Measurements from ENCODE around the gene DPYSL3. TPM values are rescaled to one million over a fixed set of nuclear protein-coding genes. Genes with fewer than 3 reads are reported as not detected.
A peak's percentile ranks its signal among the peaks of the same experiment; 100 is the strongest.

Gene DPYSL3
- polyA plus RNA-seq, 4 donors: 2.2 to 32.0 (median 13.7) TPM

GRCh38 chr5:147460380-147460779 lies 49.5 kb downstream of the DPYSL3 start:
- H3K36me3 ChIP-seq (ENCODE audit: control insufficient read depth in 3 of 3, insufficient read depth in 2 of 3, low read depth in 1 of 3, low read length in 3 of 3): peaks cover 0 to 2% (median 0%) of the 10 kb centered on the region in 3 donors
- 67 to 82% (median 71%) methylated on average over 2 of the region's 2 CpGs for WGBS, 3 donors
- no peaks in the 10 kb centered on the region for H3K4me1 ChIP-seq (ENCODE audit: control insufficient read depth in 3 of 3, insufficient read depth in 2 of 3, low read depth in 1 of 3, low read length in 2 of 3)
- DNase-seq: no peak
- no peak overlapping the region for H3K27ac ChIP-seq (ENCODE audit: low read depth in 1 of 3, low read length in 2 of 3)
- no peak overlapping the region for H3K4me3 ChIP-seq (ENCODE audit: low read depth in 1 of 3, low read length in 3 of 3)
- peaks cover 0 to 3% of the 10 kb centered on the region in 2 donors for H3K9me3 ChIP-seq (ENCODE audit: control insufficient read depth in 2 of 2, insufficient read depth in 1 of 2, low read depth in 1 of 2, low read length in 1 of 2)
- H3K27me3 ChIP-seq (ENCODE audit: control insufficient read depth in 3 of 3, insufficient read depth in 3 of 3, low read length in 3 of 3): peaks cover 0 to 7% (median 2%) of the 10 kb centered on the region in 3 donors
- no peak for FAIRE-seq

DNA sequence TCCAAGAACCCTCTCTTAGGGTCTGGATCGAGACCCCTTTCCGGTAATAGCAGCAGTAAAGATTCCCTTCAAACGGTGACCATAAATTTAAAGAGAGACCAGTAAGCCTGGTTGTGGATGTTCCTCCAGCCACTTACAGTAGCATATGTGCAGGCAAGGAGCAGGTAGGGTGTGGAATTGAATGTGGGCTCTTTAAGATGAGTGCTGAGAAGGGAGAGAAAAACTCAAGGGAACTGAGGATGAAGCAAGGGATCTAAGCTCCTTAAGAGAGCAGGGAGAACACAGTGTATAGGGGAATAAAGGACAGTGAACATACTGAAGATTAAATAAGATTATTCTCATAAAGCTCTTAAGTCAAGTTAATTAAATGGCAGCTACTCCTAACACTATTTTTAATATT lies 51.3 kb downstream of the DPYSL3 start:
- no peak for FAIRE-seq
- 79 to 94% (median 89%) methylated on average over 3 of the region's 3 CpGs for WGBS, 3 donors
- peaks cover 0 to 3% of the 10 kb centered on the region in 2 donors for H3K9me3 ChIP-seq (ENCODE audit: control insufficient read depth in 2 of 2, insufficient read depth in 1 of 2, low read depth in 1 of 2, low read length in 1 of 2)
- peaks cover 0 to 2% (median 0%) of the 10 kb centered on the region in 3 donors for H3K36me3 ChIP-seq (ENCODE audit: control insufficient read depth in 3 of 3, insufficient read depth in 2 of 3, low read depth in 1 of 3, low read length in 3 of 3)
- no peak overlapping the region for H3K27ac ChIP-seq (ENCODE audit: low read depth in 1 of 3, low read length in 2 of 3)
- DNase-seq: no peak
- H3K27me3 ChIP-seq (ENCODE audit: control insufficient read depth in 3 of 3, insufficient read depth in 3 of 3, low read length in 3 of 3): peaks cover 0 to 22% (median 2%) of the 10 kb centered on the region in 3 donors
- no peak overlapping the region for H3K4me3 ChIP-seq (ENCODE audit: low read depth in 1 of 3, low read length in 3 of 3)
- H3K4me1 ChIP-seq (ENCODE audit: control insufficient read depth in 3 of 3, insufficient read depth in 2 of 3, low read depth in 1 of 3, low read length in 2 of 3): peaks cover 0 to 10% (median 0%) of the 10 kb centered on the region in 3 donors

- DNase-seq (no peak), FAIRE-seq (no peak)
- peaks cover 0 to 3% of the 10 kb centered on the region in 2 donors for H3K9me3 ChIP-seq (ENCODE audit: control insufficient read depth in 2 of 2, insufficient read depth in 1 of 2, low read depth in 1 of 2, low read length in 1 of 2)
- WGBS, 3 donors: 71 to 94% (median 81%) methylated on average over 1 of the region's 1 CpG
- H3K27ac ChIP-seq (ENCODE audit: low read depth in 1 of 3, low read length in 2 of 3): peak overlapping the region in 1 of 3 donors; percentile 12
- no peak overlapping the region for H3K4me3 ChIP-seq (ENCODE audit: low read depth in 1 of 3, low read length in 3 of 3)
- H3K27me3 ChIP-seq (ENCODE audit: control insufficient read depth in 3 of 3, insufficient read depth in 3 of 3, low read length in 3 of 3): peaks cover 5 to 45% (median 9%) of the 10 kb centered on the region in 3 donors
- H3K36me3 ChIP-seq (ENCODE audit: control insufficient read depth in 3 of 3, insufficient read depth in 2 of 3, low read depth in 1 of 3, low read length in 3 of 3): no peaks in the 10 kb centered on the region
- H3K4me1 ChIP-seq (ENCODE audit: control insufficient read depth in 3 of 3, insufficient read depth in 2 of 3, low read depth in 1 of 3, low read length in 2 of 3): peaks cover 0 to 10% (median 0%) of the 10 kb centered on the region in 3 donors
Measured at GRCh38 chr5:147455822-147456450, 53.9 kb downstream of the DPYSL3 start.

- H3K27me3 ChIP-seq (ENCODE audit: control insufficient read depth in 3 of 3, insufficient read depth in 3 of 3, low read length in 3 of 3): peaks cover 5 to 45% (median 8%) of the 10 kb centered on the region in 3 donors
- no peak for FAIRE-seq
- no peak for DNase-seq
- H3K36me3 ChIP-seq (ENCODE audit: control insufficient read depth in 3 of 3, insufficient read depth in 2 of 3, low read depth in 1 of 3, low read length in 3 of 3): no peaks in the 10 kb centered on the region
- H3K9me3 ChIP-seq (ENCODE audit: control insufficient read depth in 2 of 2, insufficient read depth in 1 of 2, low read depth in 1 of 2, low read length in 1 of 2): no peaks in the 10 kb centered on the region
- H3K27ac ChIP-seq (ENCODE audit: low read depth in 1 of 3, low read length in 2 of 3): peak overlapping the region in 2 of 3 donors; percentile 9 to 72
- WGBS, 3 donors: 56 to 66% (median 62%) methylated on average over 10 of the region's 10 CpGs
- no peak overlapping the region for H3K4me3 ChIP-seq (ENCODE audit: low read depth in 1 of 3, low read length in 3 of 3)
- peaks cover 0 to 10% (median 0%) of the 10 kb centered on the region in 3 donors for H3K4me1 ChIP-seq (ENCODE audit: control insufficient read depth in 3 of 3, insufficient read depth in 2 of 3, low read depth in 1 of 3, low read length in 2 of 3)
Measured at GRCh38 chr5:147454996-147455677, 54.7 kb downstream of the DPYSL3 start.

DNA sequence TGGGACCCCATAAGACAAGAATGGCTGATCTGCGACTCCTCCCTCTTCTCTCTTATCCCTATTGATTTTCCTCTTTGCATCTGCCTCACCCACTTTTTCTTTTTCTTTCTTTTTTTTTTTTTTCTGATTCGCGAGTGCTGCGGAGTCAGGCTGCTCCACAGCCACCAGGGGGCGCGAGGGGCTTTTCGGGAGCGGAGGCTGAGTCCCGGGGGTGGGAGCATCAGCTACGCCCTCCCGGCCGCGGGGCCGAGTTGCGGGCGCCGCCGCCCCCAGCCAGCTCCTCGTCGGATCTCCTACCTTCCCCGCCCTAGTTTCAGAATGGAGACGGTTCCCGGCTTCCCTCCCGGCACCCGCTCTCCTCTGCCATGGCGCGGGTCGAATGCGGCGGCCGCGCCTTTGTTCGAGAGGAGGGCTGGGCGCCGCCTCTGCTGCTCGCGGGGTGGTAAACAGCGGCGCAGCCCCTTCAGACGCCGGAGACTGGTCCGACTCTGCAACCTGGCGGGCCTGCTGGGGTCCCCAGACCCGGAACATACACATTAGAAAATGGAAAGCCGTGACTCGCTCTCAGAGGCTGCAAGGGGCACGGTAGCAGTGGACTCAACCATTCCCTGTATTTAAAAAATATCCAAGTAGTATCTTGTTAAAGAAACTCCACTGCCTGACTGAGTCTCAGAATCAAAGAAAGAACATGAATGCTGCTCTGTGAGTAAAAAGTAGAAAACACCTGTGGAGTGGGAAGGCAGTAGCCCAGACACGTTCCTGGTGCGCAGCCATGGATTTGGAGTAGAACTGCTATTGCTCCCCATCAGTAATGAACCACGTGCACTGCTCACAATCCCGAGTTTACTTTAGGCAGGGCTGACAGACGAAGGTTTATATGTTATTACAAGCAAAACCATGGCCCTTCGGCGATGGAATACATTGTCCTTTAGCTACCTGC lies 55.7 kb downstream of the DPYSL3 start:
- H3K4me3 ChIP-seq (ENCODE audit: low read depth in 1 of 3, low read length in 3 of 3): peak overlapping the region; percentile 22 to 69 (median 39)
- WGBS, 3 donors: 2 to 4% (median 3%) methylated on average over 47 to 54 of the region's 54 CpGs
- FAIRE-seq: no peak
- peaks cover 0 to 10% (median 0%) of the 10 kb centered on the region in 3 donors for H3K4me1 ChIP-seq (ENCODE audit: control insufficient read depth in 3 of 3, insufficient read depth in 2 of 3, low read depth in 1 of 3, low read length in 2 of 3)
- H3K9me3 ChIP-seq (ENCODE audit: control insufficient read depth in 2 of 2, insufficient read depth in 1 of 2, low read depth in 1 of 2, low read length in 1 of 2): no peaks in the 10 kb centered on the region
- peak; percentile 67 to 91 for DNase-seq
- H3K36me3 ChIP-seq (ENCODE audit: control insufficient read depth in 3 of 3, insufficient read depth in 2 of 3, low read depth in 1 of 3, low read length in 3 of 3): no peaks in the 10 kb centered on the region
- H3K27ac ChIP-seq (ENCODE audit: low read depth in 1 of 3, low read length in 2 of 3): peak overlapping the region in 2 of 3 donors; percentile 72 to 87
- H3K27me3 ChIP-seq (ENCODE audit: control insufficient read depth in 3 of 3, insufficient read depth in 3 of 3, low read length in 3 of 3): peaks cover 5 to 45% (median 8%) of the 10 kb centered on the region in 3 donors

GRCh38 chr5:147452165-147452811 lies 57.6 kb downstream of the DPYSL3 start:
- WGBS, 3 donors: 12 to 18% (median 17%) methylated on average over 25 of the region's 25 CpGs
- H3K9me3 ChIP-seq (ENCODE audit: control insufficient read depth in 2 of 2, insufficient read depth in 1 of 2, low read depth in 1 of 2, low read length in 1 of 2): no peaks in the 10 kb centered on the region
- H3K27me3 ChIP-seq (ENCODE audit: control insufficient read depth in 3 of 3, insufficient read depth in 3 of 3, low read length in 3 of 3): peaks cover 5 to 45% (median 8%) of the 10 kb centered on the region in 3 donors
- H3K4me3 ChIP-seq (ENCODE audit: low read depth in 1 of 3, low read length in 3 of 3): peak overlapping the region in 2 of 3 donors; percentile 39 to 69
- H3K27ac ChIP-seq (ENCODE audit: low read depth in 1 of 3, low read length in 2 of 3): no peak overlapping the region
- H3K4me1 ChIP-seq (ENCODE audit: control insufficient read depth in 3 of 3, insufficient read depth in 2 of 3, low read depth in 1 of 3, low read length in 2 of 3): peaks cover 0 to 10% (median 0%) of the 10 kb centered on the region in 3 donors
- FAIRE-seq: no peak
- DNase-seq: peak in 1 of 2 donors; percentile 6
- no peaks in the 10 kb centered on the region for H3K36me3 ChIP-seq (ENCODE audit: control insufficient read depth in 3 of 3, insufficient read depth in 2 of 3, low read depth in 1 of 3, low read length in 3 of 3)

DNA sequence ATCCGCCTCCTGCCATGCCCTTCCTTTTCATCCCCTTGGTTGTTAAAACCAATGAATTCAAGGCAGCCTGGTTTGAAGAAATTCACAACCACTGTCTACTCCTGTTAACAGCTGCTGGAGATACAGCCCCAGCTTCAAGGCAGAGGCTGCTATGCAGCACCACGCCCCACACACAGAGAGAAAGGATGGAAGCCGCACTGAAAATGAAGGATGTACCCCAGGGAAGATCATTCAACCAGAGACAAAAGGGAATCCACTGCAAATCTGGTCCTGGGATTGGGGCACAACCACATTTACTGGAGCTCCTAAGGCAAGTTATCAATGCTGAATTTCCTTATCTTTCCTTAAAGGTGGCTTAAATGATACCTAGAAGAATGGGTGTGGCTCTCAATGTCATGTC lies 58.7 kb downstream of the DPYSL3 start:
- peak overlapping the region in 1 of 3 donors; percentile 2 for H3K4me3 ChIP-seq (ENCODE audit: low read depth in 1 of 3, low read length in 3 of 3)
- H3K9me3 ChIP-seq (ENCODE audit: control insufficient read depth in 2 of 2, insufficient read depth in 1 of 2, low read depth in 1 of 2, low read length in 1 of 2): no peaks in the 10 kb centered on the region
- 87 to 94% (median 89%) methylated on average over 3 of the region's 3 CpGs for WGBS, 3 donors
- peaks cover 0 to 10% (median 0%) of the 10 kb centered on the region in 3 donors for H3K4me1 ChIP-seq (ENCODE audit: control insufficient read depth in 3 of 3, insufficient read depth in 2 of 3, low read depth in 1 of 3, low read length in 2 of 3)
- DNase-seq (no peak), FAIRE-seq (no peak)
- peaks cover 5 to 43% (median 8%) of the 10 kb centered on the region in 3 donors for H3K27me3 ChIP-seq (ENCODE audit: control insufficient read depth in 3 of 3, insufficient read depth in 3 of 3, low read length in 3 of 3)
- H3K36me3 ChIP-seq (ENCODE audit: control insufficient read depth in 3 of 3, insufficient read depth in 2 of 3, low read depth in 1 of 3, low read length in 3 of 3): no peaks in the 10 kb centered on the region
- no peak overlapping the region for H3K27ac ChIP-seq (ENCODE audit: low read depth in 1 of 3, low read length in 2 of 3)
